NOMO-1 (cell line): ENCODE measurements around the gene MARK2.

ENCODE experiments used
- DNase-seq, 2 experiments: peaks; one replicate each; lab custom pipeline; 2025; ENCODE audit not compliant: unreplicated experiment in 2 of 2; lab: John Stamatoyannopoulos, UW

Gene MARK2

DNA sequence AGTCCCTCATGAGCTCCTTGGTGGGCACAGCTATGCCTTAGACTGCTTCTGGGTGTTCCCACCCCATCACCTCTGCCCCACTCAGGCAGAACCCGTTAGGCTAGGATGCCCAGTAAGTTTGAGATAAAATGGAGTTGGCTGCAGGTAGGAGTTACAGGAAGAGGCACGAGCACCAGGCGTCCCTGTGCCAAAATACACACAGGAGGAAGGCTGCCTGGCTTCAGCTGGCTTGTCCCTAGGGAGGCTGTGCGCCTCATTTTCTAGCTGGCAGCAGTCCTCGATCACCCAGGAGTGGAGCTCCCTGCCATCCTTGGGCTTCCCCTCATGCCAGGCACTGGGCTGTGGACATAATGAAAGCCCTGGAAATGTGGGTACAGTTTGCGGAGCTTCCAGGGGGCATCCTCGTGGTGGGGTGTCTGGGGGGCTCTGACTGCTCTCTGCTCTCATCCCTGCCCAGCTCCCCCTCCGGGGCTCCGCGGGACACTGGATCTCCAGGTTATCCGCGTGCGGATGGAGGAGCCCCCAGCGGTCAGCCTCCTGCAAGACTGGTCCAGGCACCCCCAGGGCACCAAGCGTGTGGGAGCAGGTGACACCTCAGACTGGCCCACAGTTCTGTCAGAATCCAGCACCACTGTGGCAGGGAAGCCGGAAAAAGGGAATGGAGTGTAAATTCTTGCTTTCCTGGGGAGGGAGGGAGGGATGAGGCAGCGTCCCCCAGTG lies 12.3 kb upstream of the MARK2 start:
- DNase-seq, result no peak

DNA sequence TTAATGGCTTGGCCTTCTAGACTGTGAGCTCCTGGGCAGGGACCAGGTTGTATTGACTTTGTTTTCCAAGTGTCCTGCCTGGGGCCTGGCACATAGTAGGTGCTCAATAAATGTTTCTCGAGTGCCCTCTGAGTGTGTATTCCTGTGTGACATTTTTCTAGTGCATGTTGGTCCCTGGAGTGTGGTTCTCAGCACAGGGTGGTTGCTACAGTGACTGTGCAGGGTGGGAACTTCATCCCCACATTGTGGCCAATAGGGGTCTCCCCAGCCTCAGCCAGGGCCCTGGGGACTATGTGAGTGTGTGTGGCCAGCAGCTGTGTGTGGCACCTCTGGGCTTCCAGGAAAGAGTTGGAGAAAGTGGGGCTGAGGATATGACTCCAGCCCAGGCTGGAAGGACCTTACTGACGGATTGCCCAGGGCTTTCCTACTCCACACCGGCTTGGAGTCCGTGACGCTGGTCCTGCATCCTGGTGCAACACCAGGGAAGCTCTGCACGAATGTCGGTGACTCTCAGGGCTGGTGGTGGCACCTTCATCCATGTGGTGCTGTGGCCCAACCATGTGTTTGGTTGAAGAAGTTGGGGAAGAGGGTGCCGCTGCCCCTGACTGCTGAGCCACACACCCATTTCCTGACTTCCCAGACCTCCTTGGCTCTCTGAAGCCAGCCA lies 9.0 kb upstream of the MARK2 start:
- no peak for DNase-seq

DNA sequence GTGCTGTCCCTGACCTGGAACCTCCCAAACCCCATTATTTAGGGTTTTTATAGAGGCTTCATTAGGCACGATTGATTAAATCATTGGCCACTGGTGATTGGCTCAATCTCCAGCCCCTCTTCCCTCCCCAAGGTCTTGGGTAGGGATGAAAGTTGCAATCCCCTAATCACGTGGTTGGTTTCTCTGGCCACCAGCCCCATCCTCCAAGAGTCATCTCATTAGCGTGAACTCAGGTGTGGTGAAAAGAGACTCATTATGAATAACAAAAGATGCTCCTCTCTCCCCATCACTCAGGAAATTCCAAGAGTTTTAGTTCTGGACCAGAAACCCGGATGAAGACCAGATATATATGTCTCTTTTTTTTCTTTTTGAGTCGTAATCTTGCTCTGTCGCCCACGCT lies 7.6 kb upstream of the MARK2 start:
- DNase-seq, result no peak

DNA sequence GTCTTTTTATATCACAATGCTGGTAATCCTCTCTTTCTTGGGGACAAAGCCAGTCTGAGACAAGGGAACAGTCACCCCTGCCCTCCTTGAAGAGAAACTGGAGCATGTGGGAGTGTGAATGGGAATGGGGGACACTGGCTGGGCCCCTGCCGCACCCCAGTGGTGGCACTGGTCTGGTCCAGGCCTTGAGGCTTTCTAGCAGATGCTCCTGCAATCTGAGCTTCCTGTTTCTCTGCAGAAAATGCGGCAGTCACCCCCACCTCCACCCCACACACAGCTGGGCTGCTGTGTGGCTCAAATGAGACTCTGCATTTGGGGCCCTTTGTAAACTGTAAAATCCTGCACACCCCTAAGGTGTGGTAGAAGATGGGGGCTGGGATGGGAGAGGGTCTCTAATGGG lies 6.6 kb upstream of the MARK2 start:
- peak; percentile 24 to 38 for DNase-seq

DNA sequence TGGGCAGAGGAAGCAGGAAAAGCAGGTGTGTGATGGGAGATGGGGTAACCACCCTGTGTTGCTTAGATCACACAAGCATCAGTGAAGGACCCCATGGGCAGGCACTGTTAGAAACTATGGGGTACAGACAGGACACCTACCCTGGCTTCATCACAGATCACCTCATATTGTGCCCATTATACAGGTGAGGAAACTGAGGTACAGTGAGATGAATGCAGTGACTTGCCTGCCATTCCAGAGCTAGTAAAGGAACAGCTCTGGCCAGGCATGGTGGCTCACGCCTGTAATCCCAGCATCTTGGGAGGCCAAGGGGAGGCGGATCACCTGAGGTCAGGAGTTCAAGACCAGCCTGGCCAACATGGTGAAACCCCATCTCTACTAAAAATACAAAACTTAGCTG lies 5.9 kb upstream of the MARK2 start:
- DNase-seq, result no peak

DNA sequence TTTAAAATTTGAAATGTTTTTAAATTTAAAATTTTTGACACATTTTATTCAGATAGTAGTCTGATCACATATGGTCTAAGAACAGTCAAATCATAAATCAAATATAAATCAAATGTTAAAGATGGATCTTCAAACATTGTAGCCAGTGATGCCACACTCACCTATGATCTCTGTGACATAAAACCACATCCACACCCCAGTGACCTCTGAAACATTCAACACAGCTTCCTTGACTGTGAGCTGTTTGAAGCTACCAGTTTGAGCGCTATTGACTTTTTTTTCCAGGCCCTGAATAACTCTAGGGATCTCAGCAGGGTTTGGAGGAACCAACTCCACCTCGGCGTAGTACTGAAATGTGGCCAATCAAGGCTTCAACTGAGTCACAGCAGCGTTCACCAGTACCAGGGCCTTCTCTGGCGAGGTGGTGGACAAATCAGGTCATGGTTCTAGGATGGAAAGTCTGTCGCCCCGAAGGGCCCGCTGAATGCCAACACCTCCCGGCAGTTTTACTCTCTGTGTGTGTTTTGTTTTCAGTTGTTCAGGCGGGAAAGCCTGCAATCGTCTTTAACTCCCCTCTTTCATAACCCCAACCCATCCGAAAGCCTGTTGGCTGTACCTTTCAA lies 4.3 kb upstream of the MARK2 start:
- DNase-seq, result no peak

DNA sequence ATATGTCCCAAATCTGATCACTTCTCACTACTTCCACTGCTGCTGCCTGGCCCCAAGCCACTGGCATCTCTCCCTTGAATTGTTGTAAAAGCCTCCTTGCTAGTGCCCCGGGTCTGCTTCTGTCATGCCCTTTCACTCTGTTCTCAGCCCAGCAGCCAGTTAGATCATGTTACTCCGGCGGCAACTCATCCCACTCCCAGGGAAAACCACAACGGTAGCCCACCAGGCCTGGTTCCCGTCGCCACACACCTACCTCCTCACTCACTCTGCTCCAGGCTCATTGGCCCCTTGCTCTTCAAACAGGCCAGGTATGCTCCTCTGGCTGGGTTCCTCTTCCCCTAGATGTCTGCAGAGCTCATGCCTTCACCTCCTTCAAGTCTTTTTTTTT lies 3.8 kb upstream of the MARK2 start:
- DNase-seq, result no peak

DNA sequence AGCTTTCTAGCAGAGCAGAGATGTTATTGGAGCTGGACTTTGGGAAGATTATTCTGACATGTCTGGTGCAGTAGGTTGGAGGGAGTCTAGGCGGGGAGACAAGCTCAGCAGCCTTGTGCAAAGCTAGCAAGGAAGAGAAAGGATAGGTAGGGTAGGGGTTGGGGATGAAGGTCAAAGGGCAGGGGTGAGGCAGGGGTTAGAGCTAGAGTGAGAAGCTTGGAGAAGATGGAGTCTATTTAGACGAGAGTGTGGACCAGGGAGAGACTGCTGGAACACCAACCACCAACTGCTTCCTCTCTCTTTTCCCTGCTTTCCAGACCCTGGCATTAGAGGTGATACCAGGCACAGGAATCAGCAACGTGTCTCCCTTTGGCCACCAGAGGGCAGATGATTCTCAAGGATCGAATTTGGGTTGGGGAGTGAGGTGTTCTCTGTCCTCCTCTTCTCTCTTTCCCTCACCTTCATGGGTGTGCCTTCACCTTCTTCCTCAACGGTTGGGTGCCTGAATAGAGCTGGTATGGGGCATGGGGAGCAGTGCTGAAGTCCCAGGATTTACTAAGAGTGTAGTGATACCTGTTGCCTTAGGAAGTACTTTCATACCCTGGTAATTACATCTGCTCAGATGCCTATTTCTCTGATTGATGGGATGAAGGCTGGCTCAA lies 1.8 kb upstream of the MARK2 start:
- peak; percentile 64 to 65 for DNase-seq

DNA sequence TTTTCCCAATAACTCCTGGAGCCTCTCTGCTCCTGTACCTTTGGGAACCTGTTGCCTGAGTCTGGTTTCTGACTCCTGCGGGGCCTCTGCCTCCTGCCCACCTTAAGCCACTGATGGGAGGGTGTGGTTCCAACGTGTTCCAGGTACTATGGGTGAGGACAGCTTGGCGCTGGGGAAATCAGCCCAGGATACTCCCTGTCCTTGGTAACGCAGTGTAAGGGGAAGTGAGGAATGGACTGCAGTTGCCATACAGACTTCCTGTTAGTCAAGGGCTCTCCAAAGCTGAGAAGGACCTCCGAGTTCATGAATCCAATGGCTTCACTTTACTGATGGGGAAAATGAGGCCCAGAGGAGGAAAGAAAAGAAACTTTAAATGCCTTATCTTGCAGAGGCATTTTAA lies 1.2 kb upstream of the MARK2 start:
- peak; percentile 25 to 36 for DNase-seq

DNA sequence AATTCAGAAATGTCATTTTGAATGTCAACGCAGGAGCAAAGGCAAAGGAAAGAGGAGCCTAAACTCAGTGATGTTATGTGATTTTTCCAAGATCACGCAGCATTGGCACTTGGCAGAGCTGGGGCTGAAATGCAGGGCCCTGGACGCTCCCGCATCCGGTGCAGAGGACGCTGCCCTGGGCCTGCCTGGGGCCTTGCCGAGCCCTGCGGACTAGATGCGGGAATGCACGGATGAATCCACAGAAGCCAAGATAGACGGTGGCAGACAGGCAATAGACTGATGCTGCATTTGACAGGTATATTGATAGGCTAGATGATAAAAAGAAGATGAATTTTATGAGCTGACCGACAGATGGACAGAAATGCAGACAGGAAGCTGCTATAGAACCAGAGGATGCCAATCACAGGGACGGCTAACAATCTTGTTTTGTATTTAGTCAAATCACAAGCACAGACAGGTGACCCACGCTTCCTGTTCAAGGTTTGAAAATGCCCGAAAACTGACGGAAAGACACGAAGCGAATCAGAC lies 696 bp upstream of the MARK2 start:
- DNase-seq, result no peak

DNA sequence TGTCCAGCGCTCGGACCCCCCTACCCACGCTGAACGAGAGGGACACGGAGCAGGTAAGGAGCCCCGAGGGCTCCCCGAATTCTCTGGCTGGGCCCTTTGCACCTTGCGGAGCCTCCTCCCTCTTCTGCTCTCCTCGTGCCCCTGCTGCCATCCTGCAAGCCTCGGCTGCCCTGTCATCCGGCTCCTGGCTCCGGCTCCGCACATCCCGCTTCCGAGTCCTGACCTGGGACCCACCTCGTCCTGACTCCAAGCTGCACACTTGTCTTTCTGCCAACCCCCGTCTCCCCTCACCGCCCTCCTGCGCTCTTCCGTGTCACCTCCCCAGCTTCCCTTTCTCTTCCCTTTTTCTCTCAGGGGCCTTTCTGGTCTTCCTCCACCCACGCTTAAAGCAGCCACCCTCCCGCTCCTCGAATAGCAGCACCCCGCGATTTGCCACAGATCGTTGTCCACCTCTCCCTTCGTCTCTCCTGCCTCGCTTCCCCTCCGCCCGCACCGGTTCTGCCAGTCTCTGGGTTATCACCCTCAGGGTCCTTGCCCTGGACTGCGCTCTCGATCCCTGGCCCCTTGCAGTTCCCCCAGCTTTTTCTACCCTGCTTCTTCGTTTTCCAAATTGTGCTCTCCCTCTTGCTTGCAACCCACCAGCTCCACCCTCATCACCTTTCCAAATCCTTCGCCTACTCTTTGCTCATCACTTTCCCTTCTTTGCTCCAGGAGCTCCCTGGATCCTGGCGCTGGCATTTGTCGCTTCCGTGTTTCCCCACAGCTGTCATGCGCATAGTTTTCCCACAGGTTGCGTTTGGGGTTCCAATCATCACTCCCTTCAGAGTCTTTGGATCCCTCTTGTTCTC lies 822 bp downstream of the MARK2 start:
- peak; percentile 55 to 73 for DNase-seq

DNA sequence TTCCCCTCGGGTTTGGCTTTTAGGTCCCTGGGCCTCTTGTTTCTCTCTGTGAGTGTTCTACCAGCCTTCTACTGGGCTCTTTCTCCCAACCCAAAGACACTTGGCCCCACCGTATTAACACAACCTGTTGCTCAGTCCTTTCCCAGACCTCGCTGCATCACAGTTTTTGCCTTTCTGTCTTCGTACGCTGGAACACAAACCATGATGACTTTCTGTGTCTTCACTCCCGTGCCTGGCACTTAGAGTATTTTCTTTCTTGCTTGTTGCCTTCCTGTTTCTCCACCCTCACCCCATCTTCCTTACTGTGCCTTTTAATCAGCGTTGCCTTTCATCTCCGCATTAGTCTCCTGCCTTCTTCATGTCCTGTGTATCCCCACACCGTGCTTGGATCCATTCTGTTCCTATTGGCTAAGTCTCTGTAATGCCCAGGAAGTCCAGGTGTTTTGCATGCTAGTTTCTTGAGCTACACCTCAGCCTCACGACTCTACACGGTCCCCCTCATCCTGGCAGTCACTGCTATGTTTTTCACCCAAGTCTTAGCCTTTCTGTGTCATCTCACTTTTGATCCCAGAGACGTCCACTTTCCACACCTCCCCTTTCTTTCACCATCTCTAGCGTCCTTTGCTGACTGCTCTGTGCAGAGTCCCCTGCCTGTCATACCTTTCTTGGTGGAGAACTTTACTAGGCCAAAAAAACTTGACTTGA lies 1.6 kb downstream of the MARK2 start:
- peak; percentile 21 to 34 for DNase-seq

DNA sequence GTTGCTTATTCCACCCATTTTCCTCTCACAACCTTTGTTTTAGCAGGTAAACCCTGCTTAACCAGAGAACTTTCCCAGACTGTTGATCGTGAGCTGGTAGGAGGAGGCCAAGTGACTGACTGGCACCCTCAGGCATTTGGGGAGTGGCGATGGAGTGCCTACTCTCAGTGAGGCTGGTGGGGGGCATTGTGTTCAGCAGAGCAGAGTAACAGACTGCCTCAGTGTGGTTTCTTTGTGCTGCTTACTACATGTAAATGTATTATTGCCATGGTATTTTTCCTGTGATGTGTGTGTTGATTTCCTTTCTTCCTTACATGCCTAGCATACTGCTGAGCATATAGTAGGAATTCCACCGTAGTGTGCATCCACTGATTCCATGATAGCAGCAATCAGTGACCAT lies 2.6 kb downstream of the MARK2 start:
- no peak for DNase-seq

DNA sequence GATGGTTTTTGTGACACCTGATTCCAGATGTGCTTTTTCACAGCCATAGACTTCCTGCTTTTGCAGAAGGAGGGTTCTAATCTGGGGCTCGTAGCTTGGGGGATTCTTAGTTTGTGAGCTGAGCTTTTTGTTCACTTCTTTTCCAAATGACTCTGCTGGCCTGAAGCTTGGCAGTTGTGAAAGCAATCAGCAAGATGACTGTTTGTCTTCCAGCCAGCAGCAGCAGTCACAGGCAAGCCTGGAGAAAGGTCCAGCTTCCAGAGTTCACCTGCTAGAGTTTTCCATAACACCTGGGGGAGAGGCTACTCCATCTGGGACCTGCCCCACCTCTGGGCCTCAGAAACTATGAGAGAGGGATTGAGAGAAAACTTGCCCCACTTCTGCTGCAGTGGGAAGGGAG lies 4.1 kb downstream of the MARK2 start:
- DNase-seq, result no peak

DNA sequence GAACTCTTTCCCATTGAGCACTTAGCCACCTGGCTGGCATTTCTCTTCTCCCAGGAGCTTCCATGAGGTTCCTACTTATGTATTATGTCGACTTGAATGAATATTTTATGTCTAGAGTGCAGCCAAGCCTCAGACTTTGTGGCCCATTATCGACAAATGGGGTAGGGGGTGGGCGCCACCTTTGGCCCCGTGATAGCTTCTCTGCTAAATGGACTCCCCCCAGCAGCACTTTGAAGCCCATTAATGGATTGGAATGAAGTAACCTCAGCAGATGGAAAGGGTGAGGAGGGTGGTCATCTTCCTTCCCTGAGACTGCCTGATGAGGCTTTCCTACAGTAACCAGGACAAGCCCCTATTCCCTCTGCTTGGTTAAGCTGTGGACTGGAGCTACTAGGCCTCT lies 5.9 kb downstream of the MARK2 start:
- DNase-seq, result no peak

DNA sequence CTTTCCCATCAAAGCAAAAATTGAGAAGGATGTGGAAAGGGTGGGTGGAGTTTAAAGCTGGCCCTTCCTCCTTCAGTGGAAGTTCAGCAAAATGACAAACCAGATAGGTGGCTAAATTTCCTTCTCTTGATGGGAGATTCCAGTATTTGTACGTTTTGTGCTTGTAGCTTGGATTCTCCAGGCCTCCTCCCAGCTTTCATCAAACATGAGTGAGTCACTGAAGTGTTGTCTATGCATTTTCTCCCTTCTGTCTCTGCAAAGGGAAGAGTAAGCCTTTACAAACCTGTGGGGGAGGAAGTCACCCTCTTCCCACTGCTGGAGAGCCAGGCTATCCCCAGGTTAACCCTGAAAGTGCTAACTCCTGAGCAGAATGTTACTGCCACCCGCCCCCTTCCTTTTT lies 6.4 kb downstream of the MARK2 start:
- no peak for DNase-seq

DNA sequence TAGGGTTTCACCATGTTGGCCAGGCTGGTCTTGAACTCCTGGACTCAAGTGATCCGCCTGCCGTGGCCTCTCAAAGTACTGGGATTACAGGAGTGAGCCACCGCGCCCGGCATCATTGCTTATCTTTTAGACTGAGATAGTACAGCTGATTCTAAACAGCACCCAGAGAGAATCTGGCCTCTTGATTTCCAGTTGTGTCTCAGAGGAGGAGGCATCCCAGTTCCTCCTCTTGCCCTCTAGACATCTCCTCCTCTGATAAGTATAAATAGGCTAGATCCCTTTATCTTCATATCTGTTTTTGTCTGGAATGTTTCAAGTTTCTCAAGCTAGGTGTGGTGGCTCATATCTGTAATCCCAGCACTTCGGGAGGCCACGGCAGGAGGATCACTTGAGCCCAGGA lies 7.0 kb downstream of the MARK2 start:
- DNase-seq, result no peak

DNA sequence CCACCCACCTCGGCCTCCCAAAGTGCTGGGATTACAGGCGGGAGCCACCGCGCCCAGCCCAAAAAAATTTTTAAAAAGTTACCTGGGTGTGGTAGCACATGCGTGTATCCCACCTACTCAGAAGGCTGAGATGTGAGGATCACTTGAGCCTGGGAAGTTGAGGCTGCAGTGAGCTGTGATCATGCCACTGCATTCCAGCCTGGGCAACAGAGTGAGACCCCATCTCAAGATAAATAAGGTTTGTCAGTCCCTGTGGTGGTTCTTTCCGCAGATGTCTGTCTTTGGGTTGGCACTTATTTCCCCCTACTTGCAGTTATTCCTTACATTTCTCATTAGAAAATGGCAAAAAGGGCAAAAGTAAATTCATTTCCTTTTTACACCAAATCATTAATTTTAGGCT lies 8.0 kb downstream of the MARK2 start:
- DNase-seq, result no peak

DNA sequence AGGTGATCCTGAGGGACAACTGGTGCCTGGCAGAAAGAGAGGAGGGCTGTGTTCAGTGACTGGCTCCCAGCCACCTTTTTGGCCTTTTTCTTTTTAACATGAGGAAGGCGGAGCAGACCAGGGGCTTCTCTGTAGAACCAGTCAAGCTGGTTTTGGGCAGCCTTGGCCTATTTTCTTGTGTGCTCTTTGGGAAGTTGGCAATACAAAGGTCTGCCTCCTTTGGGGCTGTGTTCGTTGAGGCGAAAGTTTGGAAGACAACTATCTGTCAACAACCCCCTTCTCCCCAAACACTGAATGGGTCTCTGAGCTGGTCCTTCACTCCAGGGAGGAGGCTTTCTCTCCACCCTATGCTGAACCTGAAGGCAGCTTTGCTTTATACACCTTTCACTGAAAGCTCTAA lies 8.5 kb downstream of the MARK2 start:
- no peak for DNase-seq

DNA sequence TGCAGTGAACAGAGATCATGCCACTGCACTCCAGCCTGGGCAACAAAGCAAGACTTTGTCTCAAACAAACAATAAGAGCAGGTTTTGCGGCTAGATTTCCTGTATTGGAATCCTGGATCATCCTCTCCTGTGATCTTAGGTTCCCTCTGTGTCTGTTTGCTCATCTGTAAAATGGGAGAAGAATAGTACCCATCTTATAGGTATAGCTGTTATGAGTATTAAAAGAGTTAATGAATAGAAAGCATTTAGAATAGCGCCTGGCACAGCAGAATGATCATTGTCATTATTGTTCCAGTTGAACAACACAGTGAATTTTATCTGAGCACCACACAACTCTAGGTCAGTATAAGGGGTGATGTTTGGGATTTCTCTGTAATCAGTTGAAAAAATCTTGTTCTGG lies 10.8 kb downstream of the MARK2 start:
- no peak for DNase-seq
